HEK293 (cell line): ENCODE results near the gene PUDP.

ENCODE experiments used
- CTCF ChIA-PET: fragments of 350-600 bp; formaldehyde crosslinking; extraction: SDS; loops from one replicate; lab custom pipeline; 2021; ENCODE audit warnings: antibody characterized with exemption; lab: Yijun Ruan, JAX
- POLR2A ChIA-PET: fragments of 300-600 bp; formaldehyde crosslinking; extraction: SDS; loops from one replicate; lab custom pipeline; 2020; ENCODE audit warnings: antibody characterized with exemption, inconsistent platforms; lab: Yijun Ruan, JAX
- H3K27ac ChIP-seq: fragments of 200-500 bp; sonication (Bioruptor generic); 2 replicates; pipeline ENCODE4 v1.5.1; 2014; ENCODE audit warnings: low read depth, low read length, control low read depth, inconsistent platforms; ENCODE audit errors: extremely low read depth
- H3K36me3 ChIP-seq, 2 experiments: fragments of 200-500 bp in 1 of 2; sonication (Bioruptor generic) in 1 of 2; 1 replicate in 1 of 2; 2 replicates in 1 of 2; pipeline ENCODE4 v1.5.1; 2014 to 2017; ENCODE audit warnings: inconsistent platforms in 2 of 2, low read length in 2 of 2; ENCODE audit not compliant: control insufficient read depth in 2 of 2, insufficient read depth in 1 of 2
- H3K4me1 ChIP-seq: fragments of 200-500 bp; sonication (Bioruptor generic); 2 replicates; pipeline ENCODE4 v1.5.1; 2014; ENCODE audit warnings: mild to moderate bottlenecking, low read length, inconsistent platforms; ENCODE audit not compliant: control insufficient read depth, insufficient read depth
- H3K4me3 ChIP-seq: 2 replicates; pipeline ENCODE4 v1.5.1; 2011; ENCODE audit warnings: low read depth, mild to moderate bottlenecking, control low read depth, low read length, moderate library complexity
- H3K9me3 ChIP-seq: fragments of 200-500 bp; sonication (Bioruptor generic); 2 replicates; pipeline ENCODE4 v1.5.1; 2014; ENCODE audit warnings: low read depth, low read length, inconsistent platforms; ENCODE audit not compliant: control insufficient read depth, insufficient read depth
- YY2 ChIP-seq: fragments of 450-650 bp; formaldehyde crosslinking; IDR thresholded peaks from 2 replicates; pipeline ENCODE4 v1.5.1; 2016; ENCODE audit warnings: missing biosample characterization, missing genetic modification characterization
- ZBTB1 ChIP-seq: fragments of 450-650 bp; formaldehyde crosslinking; IDR thresholded peaks from 2 replicates; pipeline ENCODE4 v1.5.1; 2016; ENCODE audit warnings: missing biosample characterization, missing genetic modification characterization
- ZBTB8A ChIP-seq: fragments of 450-650 bp; formaldehyde crosslinking; IDR thresholded peaks from 2 replicates; pipeline ENCODE4 v1.5.1; 2016; ENCODE audit warnings: missing biosample characterization, missing genetic modification characterization
- ZFP37 ChIP-seq: fragments of 450-650 bp; formaldehyde crosslinking; IDR thresholded peaks from 2 replicates; pipeline ENCODE4 v1.5.1; 2016; ENCODE audit warnings: missing biosample characterization, missing genetic modification characterization
- ZNF157 ChIP-seq: fragments of 450-650 bp; formaldehyde crosslinking; IDR thresholded peaks from 2 replicates; pipeline ENCODE4 v1.5.1; 2016; ENCODE audit warnings: missing biosample characterization, missing genetic modification characterization
- ZNF202 ChIP-seq: fragments of 450-650 bp; formaldehyde crosslinking; IDR thresholded peaks from 2 replicates; pipeline ENCODE4 v1.5.1; 2016; ENCODE audit warnings: missing biosample characterization, missing genetic modification characterization, borderline replicate concordance
- ZNF211 ChIP-seq: fragments of 450-650 bp; formaldehyde crosslinking; IDR thresholded peaks from 2 replicates; pipeline ENCODE4 v1.5.1; 2016; ENCODE audit warnings: low read depth, missing biosample characterization, missing genetic modification characterization
- ZNF248 ChIP-seq: fragments of 450-650 bp; formaldehyde crosslinking; IDR thresholded peaks from 2 replicates; pipeline ENCODE4 v1.5.1; 2017; ENCODE audit warnings: missing biosample characterization, missing genetic modification characterization
- ZNF266 ChIP-seq: fragments of 450-650 bp; formaldehyde crosslinking; IDR thresholded peaks from 2 replicates; pipeline ENCODE4 v1.5.1; 2016; ENCODE audit warnings: missing biosample characterization, missing genetic modification characterization, low read depth
- ZNF324 ChIP-seq: fragments of 450-650 bp; formaldehyde crosslinking; IDR thresholded peaks from 2 replicates; pipeline ENCODE4 v1.5.1; 2016; ENCODE audit warnings: missing biosample characterization, missing genetic modification characterization
- ZNF350 ChIP-seq: fragments of 450-650 bp; formaldehyde crosslinking; IDR thresholded peaks from 2 replicates; pipeline ENCODE4 v1.5.0; 2017; ENCODE audit warnings: missing biosample characterization, mild to moderate bottlenecking, missing genetic modification characterization
- ZNF416 ChIP-seq: fragments of 450-650 bp; formaldehyde crosslinking; IDR thresholded peaks from 2 replicates; pipeline ENCODE4 v1.5.1; 2016; ENCODE audit warnings: missing biosample characterization, missing genetic modification characterization
- ZNF426 ChIP-seq: fragments of 450-650 bp; formaldehyde crosslinking; IDR thresholded peaks from 2 replicates; pipeline ENCODE4 v1.5.1; 2017; ENCODE audit warnings: missing biosample characterization, missing genetic modification characterization, mild to moderate bottlenecking, inconsistent platforms, moderate library complexity
- ZNF785 ChIP-seq: fragments of 450-650 bp; formaldehyde crosslinking; IDR thresholded peaks from 2 replicates; pipeline ENCODE4 v1.5.1; 2016; ENCODE audit warnings: missing biosample characterization, missing genetic modification characterization
- ZNF830 ChIP-seq: fragments of 450-650 bp; IDR thresholded peaks from 2 replicates; pipeline ENCODE4 v1.5.0; 2018; ENCODE audit warnings: missing biosample characterization, missing genetic modification characterization, low read depth, mild to moderate bottlenecking, moderate library complexity
- TF ChIP-seq, protein P1 (sequence below): fragments of 450-650 bp; formaldehyde crosslinking; IDR thresholded peaks from 2 replicates; pipeline ENCODE4 v1.5.1; 2017; ENCODE audit warnings: missing biosample characterization, mild to moderate bottlenecking, missing genetic modification characterization, moderate library complexity
- TF ChIP-seq, protein P2 (sequence below): fragments of 450-650 bp; formaldehyde crosslinking; IDR thresholded peaks from 2 replicates; pipeline ENCODE4 v1.5.1; 2016; ENCODE audit warnings: missing biosample characterization, missing genetic modification characterization
- TF ChIP-seq, protein P3 (sequence below): fragments of 450-650 bp; formaldehyde crosslinking; IDR thresholded peaks from 2 replicates; pipeline ENCODE4 v1.5.1; 2016; ENCODE audit warnings: missing biosample characterization, missing genetic modification characterization
- TF ChIP-seq, protein P4 (sequence below): fragments of 450-650 bp; formaldehyde crosslinking; IDR thresholded peaks from 2 replicates; pipeline ENCODE4 v1.5.1; 2016; ENCODE audit warnings: missing biosample characterization, missing genetic modification characterization, borderline replicate concordance
- TF ChIP-seq, protein P5 (sequence below): fragments of 450-650 bp; formaldehyde crosslinking; IDR thresholded peaks from 2 replicates; pipeline ENCODE4 v1.5.1; 2016; ENCODE audit warnings: missing biosample characterization, missing genetic modification characterization
- TF ChIP-seq, protein P6 (sequence below): fragments of 450-650 bp; formaldehyde crosslinking; IDR thresholded peaks from 2 replicates; pipeline ENCODE4 v1.5.1; 2016; ENCODE audit warnings: missing biosample characterization, missing genetic modification characterization

The PUDP gene

DNA sequence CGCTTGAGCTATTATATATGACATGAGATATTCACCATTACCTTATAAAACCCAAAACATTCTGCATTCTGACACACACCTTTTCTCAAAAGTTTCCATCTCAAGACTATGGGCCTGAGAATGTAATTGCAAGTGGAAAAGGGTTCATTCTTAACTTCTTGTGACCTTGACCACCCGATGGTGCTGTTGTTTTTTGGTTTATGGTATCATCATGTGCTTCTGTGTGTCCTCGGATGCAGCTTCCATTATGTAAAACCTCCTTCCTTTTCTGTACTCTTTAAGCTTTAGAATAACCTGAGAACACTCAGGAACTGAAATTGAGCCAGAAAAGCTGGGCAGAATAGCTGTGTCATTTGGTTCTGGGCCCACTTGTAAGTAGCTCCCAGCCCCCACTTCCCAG, 16.2 kb upstream of the PUDP start:
- no peaks in the 10 kb centered on the region for H3K4me1 ChIP-seq
- TF ChIP-seq, protein P1, sequence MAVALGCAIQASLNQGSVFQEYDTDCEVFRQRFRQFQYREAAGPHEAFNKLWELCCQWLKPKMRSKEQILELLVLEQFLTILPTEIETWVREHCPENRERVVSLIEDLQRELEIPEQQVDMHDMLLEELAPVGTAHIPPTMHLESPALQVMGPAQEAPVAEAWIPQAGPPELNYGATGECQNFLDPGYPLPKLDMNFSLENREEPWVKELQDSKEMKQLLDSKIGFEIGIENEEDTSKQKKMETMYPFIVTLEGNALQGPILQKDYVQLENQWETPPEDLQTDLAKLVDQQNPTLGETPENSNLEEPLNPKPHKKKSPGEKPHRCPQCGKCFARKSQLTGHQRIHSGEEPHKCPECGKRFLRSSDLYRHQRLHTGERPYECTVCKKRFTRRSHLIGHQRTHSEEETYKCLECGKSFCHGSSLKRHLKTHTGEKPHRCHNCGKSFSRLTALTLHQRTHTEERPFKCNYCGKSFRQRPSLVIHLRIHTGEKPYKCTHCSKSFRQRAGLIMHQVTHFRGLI (tag by site-specific recombination), result no peak
- TF ChIP-seq ZNF426 (tag by site-specific recombination), result no peak
- TF ChIP-seq ZFP37 (tag by site-specific recombination), result no peak
- TF ChIP-seq ZNF416 (tag by site-specific recombination), result no peak
- no peak for TF ChIP-seq ZNF157
- TF ChIP-seq, protein P2, sequence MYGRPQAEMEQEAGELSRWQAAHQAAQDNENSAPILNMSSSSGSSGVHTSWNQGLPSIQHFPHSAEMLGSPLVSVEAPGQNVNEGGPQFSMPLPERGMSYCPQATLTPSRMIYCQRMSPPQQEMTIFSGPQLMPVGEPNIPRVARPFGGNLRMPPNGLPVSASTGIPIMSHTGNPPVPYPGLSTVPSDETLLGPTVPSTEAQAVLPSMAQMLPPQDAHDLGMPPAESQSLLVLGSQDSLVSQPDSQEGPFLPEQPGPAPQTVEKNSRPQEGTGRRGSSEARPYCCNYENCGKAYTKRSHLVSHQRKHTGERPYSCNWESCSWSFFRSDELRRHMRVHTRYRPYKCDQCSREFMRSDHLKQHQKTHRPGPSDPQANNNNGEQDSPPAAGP (tag by site-specific recombination), result no peak
- TF ChIP-seq ZBTB1 (tag by site-specific recombination), result no peak
- no peak for TF ChIP-seq ZNF785
- TF ChIP-seq ZNF324 (tag by site-specific recombination), result no peak
- TF ChIP-seq, protein P3, sequence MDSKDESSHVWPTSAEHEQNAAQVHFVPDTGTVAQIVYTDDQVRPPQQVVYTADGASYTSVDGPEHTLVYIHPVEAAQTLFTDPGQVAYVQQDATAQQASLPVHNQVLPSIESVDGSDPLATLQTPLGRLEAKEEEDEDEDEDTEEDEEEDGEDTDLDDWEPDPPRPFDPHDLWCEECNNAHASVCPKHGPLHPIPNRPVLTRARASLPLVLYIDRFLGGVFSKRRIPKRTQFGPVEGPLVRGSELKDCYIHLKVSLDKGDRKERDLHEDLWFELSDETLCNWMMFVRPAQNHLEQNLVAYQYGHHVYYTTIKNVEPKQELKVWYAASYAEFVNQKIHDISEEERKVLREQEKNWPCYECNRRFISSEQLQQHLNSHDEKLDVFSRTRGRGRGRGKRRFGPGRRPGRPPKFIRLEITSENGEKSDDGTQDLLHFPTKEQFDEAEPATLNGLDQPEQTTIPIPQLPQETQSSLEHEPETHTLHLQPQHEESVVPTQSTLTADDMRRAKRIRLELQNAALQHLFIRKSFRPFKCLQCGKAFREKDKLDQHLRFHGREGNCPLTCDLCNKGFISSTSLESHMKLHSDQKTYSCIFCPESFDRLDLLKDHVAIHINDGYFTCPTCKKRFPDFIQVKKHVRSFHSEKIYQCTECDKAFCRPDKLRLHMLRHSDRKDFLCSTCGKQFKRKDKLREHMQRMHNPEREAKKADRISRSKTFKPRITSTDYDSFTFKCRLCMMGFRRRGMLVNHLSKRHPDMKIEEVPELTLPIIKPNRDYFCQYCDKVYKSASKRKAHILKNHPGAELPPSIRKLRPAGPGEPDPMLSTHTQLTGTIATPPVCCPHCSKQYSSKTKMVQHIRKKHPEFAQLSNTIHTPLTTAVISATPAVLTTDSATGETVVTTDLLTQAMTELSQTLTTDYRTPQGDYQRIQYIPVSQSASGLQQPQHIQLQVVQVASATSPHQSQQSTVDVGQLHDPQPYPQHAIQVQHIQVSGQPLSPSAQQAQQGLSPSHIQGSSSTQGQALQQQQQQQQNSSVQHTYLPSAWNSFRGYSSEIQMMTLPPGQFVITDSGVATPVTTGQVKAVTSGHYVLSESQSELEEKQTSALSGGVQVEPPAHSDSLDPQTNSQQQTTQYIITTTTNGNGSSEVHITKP (tag by site-specific recombination), result no peak
- TF ChIP-seq, protein P4, sequence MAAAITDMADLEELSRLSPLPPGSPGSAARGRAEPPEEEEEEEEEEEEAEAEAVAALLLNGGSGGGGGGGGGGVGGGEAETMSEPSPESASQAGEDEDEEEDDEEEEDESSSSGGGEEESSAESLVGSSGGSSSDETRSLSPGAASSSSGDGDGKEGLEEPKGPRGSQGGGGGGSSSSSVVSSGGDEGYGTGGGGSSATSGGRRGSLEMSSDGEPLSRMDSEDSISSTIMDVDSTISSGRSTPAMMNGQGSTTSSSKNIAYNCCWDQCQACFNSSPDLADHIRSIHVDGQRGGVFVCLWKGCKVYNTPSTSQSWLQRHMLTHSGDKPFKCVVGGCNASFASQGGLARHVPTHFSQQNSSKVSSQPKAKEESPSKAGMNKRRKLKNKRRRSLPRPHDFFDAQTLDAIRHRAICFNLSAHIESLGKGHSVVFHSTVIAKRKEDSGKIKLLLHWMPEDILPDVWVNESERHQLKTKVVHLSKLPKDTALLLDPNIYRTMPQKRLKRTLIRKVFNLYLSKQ, result no peak
- TF ChIP-seq, all 188 proteins: peak for 0
- Histone ChIP-seq H3K27ac (no peak overlapping the region), H3K9me3 (no peaks in the 10 kb centered on the region), H3K4me3 (no peak overlapping the region), H3K36me3 (no peaks in the 10 kb centered on the region)
- ChIA-PET POLR2A (no interaction called here), CTCF (no interaction called here)

DNA sequence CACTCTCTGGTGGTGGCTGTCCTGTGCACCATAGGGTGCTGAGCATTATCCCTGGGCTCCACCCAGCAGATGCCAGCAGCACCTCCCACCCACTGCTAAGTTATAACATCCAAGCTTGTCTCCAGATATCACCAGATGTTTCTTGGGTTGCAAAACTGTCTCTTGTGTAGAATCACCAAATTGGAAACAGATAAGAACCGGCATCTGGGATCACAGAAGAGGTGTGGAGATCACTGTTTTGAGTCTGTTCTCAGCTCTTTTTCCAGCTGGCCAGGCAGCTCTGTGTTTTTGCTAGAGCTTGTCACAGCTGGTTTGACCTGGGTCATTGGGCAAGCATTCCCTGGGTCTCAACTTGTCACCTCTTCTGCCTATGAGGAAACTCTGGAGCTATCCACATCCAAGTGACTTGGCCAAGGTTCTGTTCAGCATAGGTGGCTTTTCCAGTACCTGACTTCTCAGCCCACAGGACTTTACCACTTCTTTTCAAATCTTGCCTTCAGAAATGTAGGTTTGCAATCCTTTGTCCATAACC, 15.3 kb upstream of the PUDP start:
- TF ChIP-seq ZNF266 (tag by site-specific recombination), result no peak
- TF ChIP-seq, protein P5, sequence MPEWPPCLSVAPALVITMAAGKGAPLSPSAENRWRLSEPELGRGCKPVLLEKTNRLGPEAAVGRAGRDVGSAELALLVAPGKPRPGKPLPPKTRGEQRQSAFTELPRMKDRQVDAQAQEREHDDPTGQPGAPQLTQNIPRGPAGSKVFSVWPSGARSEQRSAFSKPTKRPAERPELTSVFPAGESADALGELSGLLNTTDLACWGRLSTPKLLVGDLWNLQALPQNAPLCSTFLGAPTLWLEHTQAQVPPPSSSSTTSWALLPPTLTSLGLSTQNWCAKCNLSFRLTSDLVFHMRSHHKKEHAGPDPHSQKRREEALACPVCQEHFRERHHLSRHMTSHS (tag by site-specific recombination), result no peak
- TF ChIP-seq ZBTB8A, result no peak
- no peak for TF ChIP-seq ZNF350 (tag by site-specific recombination)
- TF ChIP-seq ZNF202 (tag by site-specific recombination), result no peak
- no peak for TF ChIP-seq ZNF248 (tag by site-specific recombination)
- TF ChIP-seq ZNF211 (tag by site-specific recombination), result no peak
- TF ChIP-seq, protein P6, sequence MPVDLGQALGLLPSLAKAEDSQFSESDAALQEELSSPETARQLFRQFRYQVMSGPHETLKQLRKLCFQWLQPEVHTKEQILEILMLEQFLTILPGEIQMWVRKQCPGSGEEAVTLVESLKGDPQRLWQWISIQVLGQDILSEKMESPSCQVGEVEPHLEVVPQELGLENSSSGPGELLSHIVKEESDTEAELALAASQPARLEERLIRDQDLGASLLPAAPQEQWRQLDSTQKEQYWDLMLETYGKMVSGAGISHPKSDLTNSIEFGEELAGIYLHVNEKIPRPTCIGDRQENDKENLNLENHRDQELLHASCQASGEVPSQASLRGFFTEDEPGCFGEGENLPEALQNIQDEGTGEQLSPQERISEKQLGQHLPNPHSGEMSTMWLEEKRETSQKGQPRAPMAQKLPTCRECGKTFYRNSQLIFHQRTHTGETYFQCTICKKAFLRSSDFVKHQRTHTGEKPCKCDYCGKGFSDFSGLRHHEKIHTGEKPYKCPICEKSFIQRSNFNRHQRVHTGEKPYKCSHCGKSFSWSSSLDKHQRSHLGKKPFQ (tag by site-specific recombination), result no peak
- no peak for TF ChIP-seq ZNF830 (tag by site-specific recombination)
- no peak for TF ChIP-seq YY2 (tag by site-specific recombination)
- H3K27ac ChIP-seq, result no peak overlapping the region
- ChIA-PET CTCF (no interaction called here), POLR2A (interaction anchor here (0.7 kb wide), 1 partner anchor 1026 kb away, joined by 3 read pairs; no protein-coding TSS in a partner anchor)
- H3K36me3 ChIP-seq, result no peaks in the 10 kb centered on the region
- H3K4me3 ChIP-seq, result no peak overlapping the region
- H3K4me1 ChIP-seq, result no peaks in the 10 kb centered on the region
- H3K9me3 ChIP-seq, result no peaks in the 10 kb centered on the region
